GM12878 (cell line): Measurements from ENCODE around the gene BUB3. TPM values are rescaled to one million over a fixed set of nuclear protein-coding genes. Genes with fewer than 3 reads are reported as not detected.

Experiments used
- ATAC-seq: fragments of 200-7000 bp; cut with Tn5 transposase; 3 replicates; pipeline ENCODE4 v1.9.1; 2020; ENCODE audit warnings: mild to moderate bottlenecking, moderate library complexity
- BruUV-seq: library from RNA; stranded (reverse); fragments of 400-500 nt; replicated peaks from 2 replicates; lab custom pipeline; 2021; lab: Mats Ljungman, UMichigan
- CTCF ChIA-PET: fragments of 300-600 bp; sonication (Branson Sonifier 250); formaldehyde crosslinking; extraction: SDS; loops from one replicate; lab custom pipeline; 2021; ENCODE audit warnings: inconsistent platforms; lab: Yijun Ruan, JAX
- POLR2A ChIA-PET: fragments of 350-600 bp; formaldehyde crosslinking; extraction: SDS; loops from one replicate; lab custom pipeline; 2021; ENCODE audit warnings: inconsistent platforms; lab: Charles Lee
- RAD21 ChIA-PET: fragments of 300-600 bp; sonication (Branson Sonifier 250); formaldehyde crosslinking; loops from one replicate; lab custom pipeline; 2023; ENCODE audit warnings: antibody characterized with exemption; ENCODE audit not compliant: unreplicated experiment; lab: Charles Lee
- SMC1A ChIA-PET: fragments of 300-600 bp; sonication (Branson Sonifier 250); formaldehyde crosslinking; loops from one replicate; lab custom pipeline; 2023; ENCODE audit not compliant: unreplicated experiment, uncharacterized antibody; lab: Charles Lee
- DNase-seq: peaks from one replicate; pipeline ENCODE4 v3.0.0-alpha.2; 2011; ENCODE audit warnings: low read depth, low spot score
- FAIRE-seq: peaks from 3 replicates; lab custom pipeline; 2011; peaks lifted over from hg19 to GRCh38; lab: Jason Lieb, UNC
- H2AFZ ChIP-seq: 2 replicates; pipeline ENCODE4 v1.6.0; 2011; ENCODE audit warnings: low read depth, low read length, control low read depth; ENCODE audit not compliant: control insufficient read depth
- H3K27ac ChIP-seq: 2 replicates; pipeline ENCODE4 v1.5.1; 2011; ENCODE audit warnings: control low read depth; ENCODE audit not compliant: control insufficient read depth, insufficient read depth
- H3K27me3 ChIP-seq, 2 experiments: replicated peaks in 1 of 2; 2 replicates each; pipeline versions ENCODE4 v1.6.0 to v1.6.1; 2011; ENCODE audit warnings: low read length in 1 of 2; ENCODE audit not compliant: control insufficient read depth in 2 of 2, insufficient read depth in 2 of 2
- H3K36me3 ChIP-seq, 2 experiments: 2 replicates each; pipeline ENCODE4 v1.5.1; 2011; ENCODE audit warnings: low read length in 1 of 2; ENCODE audit not compliant: control insufficient read depth in 2 of 2, insufficient read depth in 2 of 2
- H3K4me1 ChIP-seq: 2 replicates; pipeline ENCODE4 v1.6.1; 2011; ENCODE audit warnings: mild to moderate bottlenecking, low read length, moderate library complexity, mixed read lengths; ENCODE audit not compliant: control insufficient read depth, insufficient read depth
- H3K4me2 ChIP-seq: 2 replicates; pipeline ENCODE4 v1.6.0; 2011; ENCODE audit warnings: control low read depth; ENCODE audit not compliant: control insufficient read depth, insufficient read depth
- H3K4me3 ChIP-seq: fragments of 200-600 bp; sonication (generic); 2 replicates; pipeline ENCODE4 v1.5.1; 2016
- H3K79me2 ChIP-seq: 2 replicates; pipeline ENCODE4 v1.6.0; 2011; ENCODE audit warnings: low read length; ENCODE audit not compliant: control insufficient read depth, insufficient read depth
- H3K9ac ChIP-seq: 2 replicates; pipeline ENCODE4 v1.8.0; 2011; ENCODE audit warnings: low read length, control low read depth, mixed read lengths; ENCODE audit not compliant: control insufficient read depth, insufficient read depth
- H3K9me3 ChIP-seq: replicated peaks from 3 replicates; pipeline ENCODE4 v1.5.1; 2011; ENCODE audit warnings: mild to moderate bottlenecking, low read length; ENCODE audit not compliant: control insufficient read depth, insufficient read depth
- H4K20me1 ChIP-seq: 2 replicates; pipeline ENCODE4 v1.6.0; 2011; ENCODE audit not compliant: control insufficient read depth, insufficient read depth
- CTCF ChIP-seq, 3 experiments: IDR thresholded peaks in 2 of 3; conservative IDR thresholded peaks in 1 of 3; 2 replicates each; pipeline ENCODE4 v1.5.1; 2011; ENCODE audit warnings: low read depth in 3 of 3, low read length in 3 of 3, mild to moderate bottlenecking in 3 of 3, control low read depth in 2 of 3, moderate library complexity in 2 of 3, inconsistent platforms in 1 of 3, mixed read lengths in 1 of 3; ENCODE audit not compliant: control insufficient read depth in 2 of 3, insufficient read depth in 1 of 3; ENCODE audit errors: extremely low read depth in 1 of 3
- ELK1 ChIP-seq: IDR thresholded peaks from 2 replicates; pipeline ENCODE4 v1.6.1; 2012; ENCODE audit warnings: low read depth, low read length, improper control_type of control experiment
- HSF1 ChIP-seq: fragments of 150-350 bp; IDR thresholded peaks from 2 replicates; pipeline ENCODE4 v1.6.1; 2014; ENCODE audit warnings: mild to moderate bottlenecking, low read depth, low read length
- IKZF1 ChIP-seq: fragments of 450-650 bp; conservative IDR thresholded peaks from 2 replicates; pipeline ENCODE4 v1.6.1; 2017; ENCODE audit warnings: antibody characterized with exemption, mild to moderate bottlenecking
- JUNB ChIP-seq: IDR thresholded peaks from 2 replicates; pipeline ENCODE4 v1.6.1; 2016; ENCODE audit warnings: antibody characterized with exemption, mild to moderate bottlenecking
- MEF2A ChIP-seq: IDR thresholded peaks from 2 replicates; pipeline ENCODE4 v1.6.1; 2011; ENCODE audit warnings: low read depth, mild to moderate bottlenecking, low read length, moderate library complexity; ENCODE audit not compliant: insufficient read depth
- NFYA ChIP-seq: IDR thresholded peaks from 2 replicates; pipeline ENCODE4 v1.6.1; 2011; ENCODE audit warnings: low read depth, mild to moderate bottlenecking, low read length, improper control_type of control experiment, borderline replicate concordance
- NR2C2 ChIP-seq: IDR thresholded peaks from 2 replicates; pipeline ENCODE4 v1.6.1; 2011; ENCODE audit warnings: borderline replicate concordance, low read depth; ENCODE audit not compliant: control insufficient read depth, insufficient read length
- RBBP5 ChIP-seq: fragments of 200-600 bp; sonication (generic); conservative IDR thresholded peaks from 2 replicates; pipeline ENCODE4 v1.6.1; 2016
- SMC3 ChIP-seq: IDR thresholded peaks from 2 replicates; pipeline ENCODE4 v1.6.1; 2011; ENCODE audit warnings: low read length, improper control_type of control experiment, borderline replicate concordance
- SREBF2 ChIP-seq: IDR thresholded peaks from 2 replicates; pipeline ENCODE4 v1.6.1; 2012; ENCODE audit warnings: mild to moderate bottlenecking, low read length
- ZNF687 ChIP-seq: fragments of 450-650 bp; IDR thresholded peaks from 2 replicates; pipeline ENCODE4 v1.6.1; 2017; ENCODE audit warnings: mild to moderate bottlenecking, moderate library complexity
- WGBS: methylation state at CpG from one replicate; pipeline ENCODE4 v1.1.6; 2016; ENCODE audit warnings: low lambda C conversion rate; ENCODE audit not compliant: insufficient replicate concordance, insufficient coverage; ENCODE audit errors: missing lambda C conversion rate; 5-methylcytosine and 5-hydroxymethylcytosine counted together
- in situ Hi-C: fragments of 300-500 bp; cut with MboI; formaldehyde crosslinking; loops from 9 replicates; pipeline ENCODE4 v1.14.3; 2018; ENCODE audit warnings: mixed read lengths
- intact Hi-C: fragments of 100-400 bp; cut with micrococcal nuclease; formaldehyde crosslinking; loops from one replicate; pipeline ENCODE4 v1.14.2; 2022; ENCODE audit not compliant: unreplicated experiment
- polyA plus RNA-seq, 11 experiments: library from polyadenylated mRNA; depleted of rRNA in 4 of 11; unstranded in 6 of 11; stranded (reverse) in 5 of 11; fragments of >200 nt; fragmentation: Nextera tagmentation in 4 of 11; fragmentation: Illumina TruSeq in 1 of 11; extraction: Ambion mirVana in 4 of 11; extraction: Trizol in 1 of 11; gene quantifications; 1 replicate in 1 of 11; 2 replicates in 10 of 11; pipeline versions ENCODE4 v1.2.1 to v1.2.3, GENCODE V29; 2011 to 2016; ENCODE audit warnings: inconsistent platforms in 2 of 11, missing spikeins in 2 of 11, low read depth in 1 of 11
- total RNA-seq, 4 experiments: library from RNA; depleted of rRNA in 3 of 4; stranded (reverse); fragments of >200 nt in 3 of 4; fragmentation: Illumina TruSeq in 1 of 4; extraction: Trizol in 1 of 4; gene quantifications; 2 replicates each; pipeline versions ENCODE4 v1.2.1 to v1.2.3, GENCODE V29; 2013 to 2021

BUB3 gene
- total and polyA plus RNA-seq, 10 of the 15 experiments (the other 5 are each of a cell fraction or from before 2014, with no cell fraction given) = 260 to 1,126 (median 441) TPM

GRCh38 chr10:123154711-123155505 lies 706 bp downstream of the BUB3 start (continued):
- TF ChIP-seq IKZF1 = peak; percentile 11

- DNase-seq = no peak
- in situ Hi-C loops = no loop called here
- ChIA-PET SMC1A (interaction anchor here (1.4 to 2.7 kb wide), 3 partner anchors 9 to 398 kb away, joined by 4 to 9 read pairs (median 6); no protein-coding TSS in a partner anchor), RAD21 (no interaction called here), CTCF (interaction anchor here (0.7 to 1.5 kb wide), 3 partner anchors 11 to 225 kb away, joined by 3 to 6 read pairs (median 4); no protein-coding TSS in a partner anchor), POLR2A (interaction anchor here (1.1 kb wide), 1 partner anchor 242 kb away, joined by 3 read pairs; no protein-coding TSS in a partner anchor)
- intact Hi-C loops = no loop called here
- no TSS peak for BruUV-seq
- H3K9ac ChIP-seq = peak overlapping the region; percentile 99
- peaks cover 19% of the 10 kb centered on the region for H3K4me1 ChIP-seq
- H4K20me1 ChIP-seq = no peaks in the 10 kb centered on the region; the same call in none of the 2 replicates
- H2AFZ ChIP-seq = no peak overlapping the region
- H3K36me3 ChIP-seq = peaks cover 0 to 27% of the 10 kb centered on the region in 2 experiments
- 33% methylated on average over 2 of the region's 2 CpGs for WGBS
- ATAC-seq = no peak
- peak overlapping the region; percentile 93 for H3K4me3 ChIP-seq
- H3K27ac ChIP-seq = no peak overlapping the region; the same call in 1 of the 2 replicates
- no peaks in the 10 kb centered on the region for H3K27me3 ChIP-seq
- H3K79me2 ChIP-seq = peaks cover 69% of the 10 kb centered on the region
- H3K9me3 ChIP-seq = no peaks in the 10 kb centered on the region
- FAIRE-seq = no peak
- peak overlapping the region; percentile 30 for H3K4me2 ChIP-seq
- TF ChIP-seq SMC3 (no peak), NR2C2 (no peak), NFYA (no peak), ZNF687 (no peak), SREBF2 (no peak), ELK1 (no peak), HSF1 (no peak), MEF2A (no peak), RBBP5 (no peak), JUNB (no peak), CTCF (IDR thresholded peaks at IDR 0.05 in 2 of 3, conservative IDR thresholded peaks at IDR 0.05 in 1 of 3; ENCODE audit: control insufficient read depth in 2 of 3, extremely low read depth in 1 of 3, insufficient read depth in 1 of 3, low read depth in 3 of 3, low read length in 3 of 3) (no peak)
These were observed 1.9 kb downstream of the BUB3 start for GRCh38 chr10:123156078-123156477.
